ENCODE data around the gene UBTF.
"Not testable (repeated sequence)": the region's sequence is repeated elsewhere in the genome, so short reads cannot be mapped to it uniquely, and the experiment has no call there.

UBTF gene

DNA sequence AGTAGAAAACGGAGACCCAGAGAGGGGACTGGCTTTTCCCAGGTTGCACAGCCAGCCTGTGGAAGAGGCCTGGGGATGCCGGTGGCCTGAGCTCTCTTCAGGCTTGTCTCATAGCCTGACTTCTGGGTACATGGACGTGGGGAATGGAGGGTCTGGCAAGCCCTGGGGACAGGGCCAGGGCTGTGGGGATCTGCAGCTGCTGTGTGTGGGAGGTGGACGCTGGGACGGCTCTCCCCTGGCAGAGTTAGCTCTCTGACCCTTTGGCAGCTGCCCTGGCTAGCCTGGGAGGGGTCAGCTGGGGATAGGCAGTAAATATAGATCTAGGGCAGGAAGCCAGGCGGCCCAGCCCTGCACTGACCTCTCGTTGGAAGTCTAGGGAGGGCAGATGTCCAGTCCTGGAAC, 28.0 kb upstream of the UBTF start:
- no peak for DNase-seq

DNA sequence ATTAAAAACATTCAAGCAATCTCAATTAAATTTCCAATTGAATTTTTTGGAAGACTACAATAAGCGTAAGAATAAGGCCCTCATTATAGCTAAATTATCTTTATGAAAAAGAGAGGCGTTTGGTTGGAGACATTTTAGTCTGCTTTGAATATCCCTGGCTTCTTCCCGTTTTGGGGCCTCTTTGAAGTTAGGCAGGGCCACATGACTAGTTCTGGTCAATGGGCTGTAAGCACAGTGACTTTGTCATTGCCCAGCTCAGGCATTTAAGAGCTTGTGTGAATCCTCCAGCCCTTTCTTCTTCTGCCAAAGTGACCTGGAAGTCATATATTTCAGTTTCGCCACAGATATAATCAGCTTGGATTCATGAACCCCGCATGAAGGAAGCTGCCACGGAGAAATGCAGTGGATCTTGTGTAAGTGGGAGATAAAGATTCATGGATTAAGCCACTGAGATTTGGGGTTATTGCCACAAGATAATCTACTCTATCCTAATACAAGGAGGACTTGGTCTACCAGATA, 21.7 kb upstream of the UBTF start:
- no peak for DNase-seq

DNA sequence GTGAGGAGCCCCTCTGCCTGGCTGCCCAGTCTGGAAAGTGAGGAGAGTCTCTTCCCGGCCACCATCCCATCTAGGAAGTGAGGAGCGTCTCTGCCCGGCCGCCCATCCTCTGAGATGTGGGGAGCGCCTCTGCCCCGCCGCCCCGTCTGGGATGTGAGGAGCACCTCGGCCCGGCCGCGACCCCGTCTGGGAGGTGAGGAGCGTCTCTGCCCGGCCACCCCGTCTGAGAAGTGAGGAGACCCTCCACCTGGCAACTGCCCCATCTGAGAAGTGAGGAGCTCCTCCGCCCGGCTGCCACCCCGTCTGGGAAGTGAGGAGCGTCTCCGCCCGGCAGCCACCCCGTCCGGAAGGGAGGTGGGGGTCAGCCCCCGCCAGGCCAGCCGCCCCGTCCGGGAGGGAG, 18.4 kb upstream of the UBTF start:
- DNase-seq, result not testable (repeated sequence)

DNA sequence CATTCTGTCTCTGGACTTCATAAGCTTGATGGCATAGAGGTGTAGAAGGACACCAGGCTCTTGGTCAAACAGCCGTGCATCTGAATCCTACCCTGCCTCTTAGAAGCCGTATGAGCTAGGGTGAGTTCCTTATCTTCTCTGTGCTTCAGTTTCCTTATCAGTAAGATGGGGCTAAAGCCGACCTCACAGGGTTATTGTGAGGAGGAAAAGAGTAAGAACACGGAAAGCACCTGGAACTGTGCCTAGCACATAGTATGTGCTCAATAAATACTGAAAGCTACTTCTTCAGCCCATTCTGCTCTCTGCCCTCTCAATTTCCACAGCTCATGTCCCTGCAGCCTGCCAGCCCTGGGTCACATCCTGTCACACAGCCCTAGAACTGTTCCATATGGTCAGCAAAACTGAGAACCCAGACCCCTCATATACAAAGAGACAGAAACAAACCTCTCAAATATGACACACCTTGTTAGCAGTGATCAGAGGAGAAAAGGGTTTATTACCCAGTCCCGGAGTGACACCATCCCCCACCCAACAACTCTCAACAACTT, 17.0 kb upstream of the UBTF start:
- DNase-seq, result no peak

DNA sequence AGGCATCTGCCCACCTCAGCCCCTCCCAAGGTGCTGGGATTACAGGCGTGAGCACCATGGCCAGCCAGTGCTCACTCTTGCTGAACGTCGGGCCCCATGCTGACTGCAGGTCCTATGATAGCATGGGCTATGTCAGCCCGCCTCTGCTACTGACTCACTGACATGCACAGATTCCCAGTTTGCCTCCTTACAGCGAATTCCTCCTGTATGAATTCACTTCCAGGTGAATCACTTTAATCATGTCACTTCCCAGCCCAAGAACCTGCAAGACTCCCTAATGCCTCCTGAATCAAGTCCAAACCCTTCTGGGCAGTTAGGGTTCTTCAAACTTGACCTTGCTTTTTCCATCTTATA, 16.1 kb upstream of the UBTF start:
- DNase-seq, result no peak

DNA sequence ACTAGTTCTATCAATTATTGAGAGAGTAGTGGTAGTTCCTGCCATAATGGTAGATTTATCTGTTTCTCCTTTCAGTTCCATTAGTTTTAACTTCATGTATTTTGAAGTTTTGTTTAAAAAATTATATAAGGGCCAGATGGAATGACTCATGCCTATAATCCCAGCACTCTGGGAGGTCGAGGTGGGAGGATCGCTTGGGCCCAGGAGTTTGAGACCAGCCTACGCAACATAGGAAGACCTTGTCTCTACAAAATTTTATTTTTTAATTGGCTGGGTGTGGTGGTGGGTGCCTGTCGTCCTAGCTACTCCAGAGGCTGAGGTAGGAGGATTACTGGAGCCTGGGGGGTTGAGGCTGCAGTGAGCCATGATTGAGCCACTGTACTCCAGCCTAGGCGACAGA, 14.1 kb upstream of the UBTF start:
- no peak for DNase-seq

DNA sequence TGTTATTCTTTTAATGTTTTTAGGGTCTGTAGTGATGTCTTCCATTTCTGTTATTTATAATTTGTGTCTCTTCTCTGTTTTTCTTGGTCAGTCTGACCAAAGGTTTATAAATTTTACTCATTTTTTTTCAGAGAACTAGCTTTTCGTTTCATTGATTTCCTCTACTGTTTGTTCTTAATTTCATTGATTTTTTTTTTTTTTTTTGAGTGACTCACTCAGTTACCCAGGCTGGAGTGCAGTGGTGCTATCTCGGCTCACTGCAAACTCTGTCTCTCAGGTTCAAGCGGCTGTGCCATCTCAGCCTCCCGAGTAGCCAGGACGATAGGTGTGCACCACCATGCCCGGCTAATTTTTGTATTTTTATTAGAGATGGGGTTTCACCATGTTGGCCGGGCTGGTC, 12.6 kb upstream of the UBTF start:
- DNase-seq, result no peak

DNA sequence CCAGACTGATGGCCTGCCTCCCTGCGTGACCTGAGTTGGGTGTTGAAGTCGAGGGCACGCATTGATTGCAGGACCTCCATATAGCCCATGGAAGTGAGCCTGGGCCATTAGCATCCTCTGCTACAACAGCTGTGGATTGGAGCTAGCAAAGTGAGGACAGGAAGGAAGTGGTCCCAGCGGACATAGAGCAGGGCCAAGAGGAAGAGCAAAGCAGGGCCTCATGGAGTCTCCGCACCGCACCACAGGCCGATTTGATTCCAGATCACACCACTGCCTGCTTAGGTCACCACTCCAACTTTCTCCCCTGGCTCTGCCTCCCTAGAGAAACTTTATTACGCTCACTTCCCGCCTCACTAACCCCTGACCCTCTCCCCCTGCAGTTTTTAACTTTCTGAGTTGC, 10.7 kb upstream of the UBTF start:
- DNase-seq, result no peak

DNA sequence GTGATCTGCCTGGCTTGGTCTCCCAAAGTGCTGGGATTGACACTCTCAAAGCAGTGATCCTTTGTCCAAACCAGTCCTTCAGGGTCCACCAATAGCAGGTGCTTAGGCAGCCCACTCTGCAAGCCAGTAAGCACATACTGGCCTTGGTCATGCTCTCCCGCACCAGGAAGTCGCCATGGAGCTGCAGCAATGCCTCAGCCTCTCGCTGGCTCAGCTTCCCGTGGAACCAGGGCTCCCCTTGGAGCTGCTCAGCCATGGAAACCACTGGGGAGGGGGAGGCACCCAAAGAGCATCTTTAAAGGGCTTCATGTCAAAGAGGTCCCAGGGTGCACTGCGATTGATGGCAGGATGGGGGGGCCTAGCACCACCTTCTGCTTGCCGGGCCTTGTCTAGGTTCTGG, 9.6 kb upstream of the UBTF start:
- DNase-seq, result no peak

DNA sequence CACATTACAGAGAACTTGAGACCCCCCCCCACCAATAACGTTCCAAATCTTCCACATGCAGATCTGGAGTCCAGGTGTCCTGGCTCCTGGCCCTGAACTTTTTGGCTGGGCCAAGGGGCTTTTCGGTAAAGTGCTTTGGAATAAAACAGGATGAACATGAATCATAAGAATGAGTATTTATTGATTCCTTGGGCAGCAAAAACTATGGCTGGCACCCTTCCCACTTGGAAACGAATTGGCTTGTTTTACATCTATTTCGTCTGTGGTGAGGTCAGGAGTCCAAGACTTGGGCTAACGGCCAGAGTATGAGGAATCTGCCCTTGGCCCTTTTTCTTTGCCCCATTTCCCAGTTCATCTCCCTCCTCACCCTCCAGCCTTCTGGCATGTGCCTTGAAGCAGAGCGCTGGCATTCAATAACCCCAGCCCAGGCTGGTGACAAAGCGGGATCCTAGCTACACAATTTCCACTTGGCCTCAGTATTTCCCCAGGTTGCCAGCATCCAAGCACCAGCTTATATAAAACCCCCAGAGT, 4.1 kb upstream of the UBTF start:
- no peak for DNase-seq

DNA sequence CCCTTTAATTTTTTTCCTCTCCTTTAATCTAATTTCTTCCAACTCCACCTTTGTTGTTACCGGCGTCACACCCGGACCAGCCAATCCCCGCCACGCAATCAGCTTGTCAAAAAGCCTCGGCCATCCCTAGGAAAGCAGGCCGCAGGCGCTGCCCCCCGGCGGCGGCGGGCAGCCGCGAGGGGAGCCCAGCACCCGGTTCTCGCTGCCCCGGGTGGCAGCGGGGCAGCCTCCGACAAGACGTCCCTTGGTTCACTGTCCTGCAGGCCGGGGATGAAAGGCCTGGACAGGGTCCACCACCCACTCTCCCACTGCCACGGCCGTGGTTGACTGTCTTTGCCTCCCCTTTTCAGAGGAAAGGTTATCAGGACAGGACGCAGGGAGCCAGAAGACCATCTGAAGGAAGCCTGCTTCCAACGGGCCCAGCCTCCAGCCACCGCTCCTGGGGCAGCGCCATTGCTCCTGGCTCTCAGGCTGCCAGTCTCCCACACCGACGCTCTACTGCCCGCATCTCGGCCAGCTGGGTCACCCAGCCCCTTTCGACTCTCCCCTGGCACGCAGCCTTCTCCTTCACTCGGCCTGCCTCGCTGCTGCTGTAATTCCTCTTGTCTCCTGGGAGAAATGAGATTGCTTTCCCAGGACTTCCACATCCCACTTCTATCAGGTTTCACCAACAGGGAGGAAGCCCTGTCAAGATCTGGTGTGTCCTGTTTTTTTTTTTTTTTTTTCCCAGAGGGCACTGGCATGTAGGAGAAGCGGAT, 2.8 kb upstream of the UBTF start:
- DNase-seq, result peak; percentile 61 to 81

DNA sequence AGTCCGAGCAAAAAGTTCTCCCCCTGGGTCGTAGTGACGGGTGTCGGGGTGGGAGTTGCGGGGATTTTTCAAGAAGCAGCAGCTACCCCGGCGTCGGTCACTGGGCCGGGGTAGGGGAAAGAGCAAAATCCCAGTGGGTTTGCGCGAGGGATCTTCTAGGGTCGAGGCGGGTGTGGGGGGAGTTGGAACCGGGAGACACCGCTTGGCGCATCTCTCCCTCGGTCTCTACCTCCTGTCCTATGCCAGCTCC, 2.3 kb upstream of the UBTF start:
- no peak for DNase-seq

DNA sequence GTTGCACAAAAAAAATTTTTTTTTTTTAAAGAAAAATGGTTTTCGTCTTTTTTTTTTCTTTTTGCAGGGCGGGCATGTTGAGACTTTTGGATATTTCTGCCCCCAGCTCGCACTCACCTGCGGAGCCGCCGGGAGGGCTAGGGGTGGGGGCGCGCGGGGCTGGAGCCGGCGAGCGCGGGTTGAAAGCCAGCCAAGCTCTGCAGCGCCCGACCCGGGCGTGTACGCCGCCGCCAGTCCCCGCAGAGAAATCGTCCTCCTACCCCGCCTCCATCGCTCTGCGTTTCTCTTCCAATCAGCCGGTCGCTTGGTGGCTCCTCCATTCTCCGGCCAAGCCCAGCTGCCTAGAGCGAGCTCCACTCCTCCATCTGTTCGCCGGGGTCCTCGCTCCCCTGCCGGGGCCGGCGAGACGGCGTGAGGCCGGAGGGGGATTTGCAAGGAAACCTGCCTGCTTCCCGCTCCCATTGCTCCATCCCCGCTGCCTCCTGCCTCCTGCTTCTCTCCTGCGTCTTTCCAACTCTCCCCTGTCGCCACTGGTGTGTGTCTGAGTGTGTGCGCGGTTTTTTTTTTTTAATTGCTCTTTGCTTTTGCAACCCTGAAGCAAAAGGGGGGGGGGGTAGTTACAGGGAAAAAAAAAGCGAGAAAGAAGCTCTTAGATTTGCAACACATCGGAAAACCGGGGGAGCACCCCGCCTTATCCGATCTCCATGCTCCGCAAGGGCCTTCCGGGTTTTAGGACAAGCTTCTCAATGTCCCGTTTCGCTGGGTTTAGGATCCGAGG, 1.8 kb upstream of the UBTF start:
- peak; percentile 57 to 83 for DNase-seq

DNA sequence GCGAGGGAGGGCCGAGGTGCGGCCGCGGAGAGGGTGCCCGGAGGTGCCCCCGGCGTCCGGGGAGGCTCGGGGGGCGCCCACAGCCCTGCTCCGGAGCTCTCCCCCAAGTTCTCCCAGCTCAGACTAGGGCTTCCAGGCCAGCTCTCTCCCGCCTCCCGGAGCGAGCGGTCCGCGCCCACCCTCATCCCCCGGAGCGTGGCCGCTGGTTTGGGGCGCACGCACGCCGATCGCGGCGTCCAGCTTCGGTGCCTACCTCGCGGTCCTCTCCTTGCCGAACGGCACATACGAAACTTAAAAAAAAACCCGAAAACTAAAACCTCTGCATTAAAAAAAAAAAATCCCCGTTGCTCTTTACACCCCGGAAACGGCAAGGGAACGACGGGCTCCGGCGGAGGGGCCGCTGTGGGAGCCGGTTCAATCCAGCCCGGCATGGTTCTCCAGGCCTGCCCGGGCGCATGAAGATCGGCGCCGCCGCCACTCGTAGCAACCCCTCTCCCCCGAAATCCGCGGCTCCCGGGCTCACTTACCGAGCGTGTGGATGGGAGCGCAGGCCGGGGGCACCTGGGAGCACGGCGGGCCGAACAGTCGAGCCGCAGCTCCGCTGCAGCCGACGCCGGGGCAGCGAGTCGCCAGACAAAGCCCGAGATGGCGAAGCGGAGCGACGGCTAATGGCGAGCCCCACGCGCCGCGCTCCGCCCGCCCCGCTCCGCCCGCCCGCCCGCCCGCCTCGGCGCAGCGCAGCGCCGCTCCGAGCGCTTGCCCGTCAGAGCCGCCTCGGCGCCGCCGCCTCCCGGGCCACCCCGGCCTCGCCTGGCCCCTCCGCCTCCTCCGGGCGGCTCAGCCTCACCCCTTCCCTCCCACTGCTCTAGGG, 973 bp upstream of the UBTF start:
- DNase-seq, result peak; percentile 48 to 70

DNA sequence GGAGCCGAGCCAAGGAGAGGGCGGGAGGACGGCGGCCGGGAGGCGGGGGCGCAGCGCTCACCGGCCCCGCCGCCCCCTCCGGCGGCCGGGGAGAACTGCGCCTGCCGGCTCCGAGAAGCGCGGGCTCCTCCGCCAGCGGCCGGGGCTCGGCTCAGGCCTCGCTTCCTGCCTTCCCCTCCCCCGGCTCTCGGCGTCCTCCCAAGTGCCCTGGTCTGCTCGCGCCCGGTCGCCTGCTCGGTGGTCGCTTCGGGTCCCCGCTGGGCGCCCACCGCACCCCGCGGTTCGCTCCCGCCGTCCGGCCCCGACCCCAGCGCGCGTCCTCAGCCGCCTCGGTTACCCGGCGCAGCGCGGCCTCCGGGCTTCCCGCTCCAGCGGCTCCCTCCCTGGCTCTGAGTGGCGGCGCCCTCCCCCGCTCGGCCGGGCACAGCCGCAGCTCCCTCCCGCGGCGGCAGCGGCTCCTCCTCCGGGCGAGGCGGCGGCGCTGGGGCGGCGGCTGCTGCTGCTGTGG, 313 bp downstream of the UBTF start:
- DNase-seq, result peak; percentile 57 to 73

DNA sequence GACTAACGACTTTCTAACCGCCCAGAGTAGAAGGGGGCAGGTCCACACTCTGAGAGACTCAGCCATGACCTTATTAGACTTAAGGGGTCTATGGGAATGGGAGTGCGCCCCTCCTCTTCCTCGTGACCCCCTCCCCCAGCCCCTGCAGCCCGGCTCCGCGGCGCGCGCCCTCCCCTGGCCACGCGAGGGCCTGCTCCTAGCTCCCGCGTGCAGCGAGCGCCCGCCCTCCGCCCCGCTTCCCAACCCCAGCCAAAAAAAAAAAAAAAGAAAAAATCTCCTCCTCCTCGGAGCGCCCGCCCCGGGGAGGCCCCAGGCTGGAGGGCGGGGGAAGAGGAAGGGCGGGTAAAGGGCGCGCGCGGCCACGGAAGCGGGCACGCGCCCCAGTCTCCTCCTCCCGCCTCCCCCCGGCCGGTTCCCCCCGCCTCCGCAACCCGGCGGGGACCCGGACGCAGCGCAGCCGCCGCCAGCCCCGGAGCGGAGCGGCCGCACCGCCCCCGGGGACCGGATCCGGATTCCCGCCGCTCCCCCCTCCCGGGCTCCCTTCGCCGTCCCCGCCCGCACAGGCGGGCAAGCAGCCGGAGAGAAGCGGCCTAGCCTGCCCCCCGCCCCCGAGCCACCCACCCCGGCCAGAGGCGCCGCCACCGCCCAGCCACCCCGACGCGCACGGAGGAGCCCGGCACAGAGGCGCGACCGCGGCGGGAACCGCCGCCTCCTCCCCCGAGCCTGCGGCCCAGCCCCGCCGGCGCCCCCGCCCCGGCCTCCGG, 949 bp downstream of the UBTF start:
- peak; percentile 87 to 90 for DNase-seq

DNA sequence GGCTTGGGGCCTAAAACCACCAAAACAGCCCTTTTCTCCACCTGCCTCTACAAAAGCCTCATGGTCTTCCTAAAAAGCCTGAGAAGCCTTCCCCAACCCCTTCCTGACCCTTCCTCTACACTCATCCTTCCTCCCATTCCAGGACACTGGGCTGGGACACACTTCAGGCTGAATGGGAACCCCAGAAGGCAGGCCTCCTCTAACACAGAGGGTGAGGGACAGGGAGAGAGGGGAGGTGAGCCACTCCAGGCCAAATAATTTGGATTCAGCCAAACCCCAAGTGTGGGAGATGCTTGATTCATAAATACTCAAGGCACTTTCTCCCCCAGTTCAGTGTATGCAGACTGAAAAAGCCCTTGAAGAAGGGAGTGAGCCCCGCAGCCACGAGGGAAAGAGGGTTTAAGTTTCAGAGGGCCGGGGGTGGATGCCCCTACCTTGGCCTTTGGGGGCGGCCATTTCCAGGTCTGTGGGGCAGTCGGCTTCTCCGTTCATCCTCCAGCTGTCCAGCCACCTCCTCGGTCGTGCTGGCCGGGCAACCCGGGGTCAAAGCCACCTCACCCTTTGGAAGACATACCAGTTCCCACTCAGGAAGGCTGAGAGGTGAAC, 1.6 kb downstream of the UBTF start:
- DNase-seq, result no peak

DNA sequence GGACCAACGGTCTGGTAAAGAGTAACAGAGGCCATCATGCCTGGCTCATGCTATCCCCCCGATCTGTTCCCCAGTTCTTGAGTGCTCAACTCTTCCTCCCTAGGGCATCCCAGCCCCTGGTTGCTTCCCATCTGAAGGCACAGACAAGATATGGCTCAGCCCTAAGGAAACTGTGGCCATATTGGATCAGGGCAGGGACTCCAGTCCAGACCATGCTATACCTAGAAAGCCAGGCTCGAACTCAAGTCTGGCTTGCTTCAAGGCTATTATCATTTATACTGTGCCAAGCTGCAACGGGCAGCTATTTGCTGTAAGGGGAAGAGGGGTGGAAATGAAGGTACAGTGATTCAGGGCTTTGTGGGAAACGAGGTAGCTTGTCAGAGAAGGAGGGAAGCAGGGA, 2.8 kb downstream of the UBTF start:
- DNase-seq, result no peak

DNA sequence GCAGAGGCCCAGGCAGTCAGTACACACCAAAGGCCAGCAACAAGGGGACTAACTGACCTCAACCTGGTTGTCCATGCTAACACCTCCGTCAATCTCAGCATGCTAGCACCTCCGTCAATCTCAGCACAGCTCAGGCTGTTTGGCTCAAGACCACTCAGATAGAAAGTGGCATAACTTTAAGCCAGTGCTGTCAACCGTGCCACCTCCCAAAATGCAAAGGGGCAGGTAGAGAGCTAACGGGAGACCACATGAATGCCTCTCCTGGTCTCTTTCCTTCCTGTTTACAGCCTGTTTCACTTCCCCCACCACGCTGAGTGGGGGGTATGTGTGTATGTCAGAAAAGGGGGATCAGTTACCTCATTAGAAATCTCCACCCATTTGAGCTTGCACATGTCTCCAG, 3.3 kb downstream of the UBTF start:
- DNase-seq, result no peak

DNA sequence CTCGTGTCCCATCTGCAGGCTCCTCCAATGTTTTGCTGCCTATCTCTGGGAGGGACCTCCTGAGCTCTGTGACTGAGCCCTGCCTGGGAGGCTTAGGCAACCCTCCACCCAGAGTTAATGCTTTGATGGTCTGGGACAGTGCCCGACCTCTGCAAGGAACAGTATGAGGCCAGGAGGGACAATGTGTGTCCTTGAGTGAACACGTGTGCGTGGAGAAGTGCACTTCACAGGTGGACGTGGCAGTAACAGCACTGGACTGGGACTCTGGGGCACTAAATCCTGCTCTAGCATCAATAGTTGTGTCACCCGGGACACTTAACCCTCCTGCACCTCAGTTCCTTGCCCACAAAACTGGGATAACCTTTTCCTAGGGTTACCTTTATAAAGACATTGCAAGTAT, 4.6 kb downstream of the UBTF start:
- DNase-seq, result no peak

DNA sequence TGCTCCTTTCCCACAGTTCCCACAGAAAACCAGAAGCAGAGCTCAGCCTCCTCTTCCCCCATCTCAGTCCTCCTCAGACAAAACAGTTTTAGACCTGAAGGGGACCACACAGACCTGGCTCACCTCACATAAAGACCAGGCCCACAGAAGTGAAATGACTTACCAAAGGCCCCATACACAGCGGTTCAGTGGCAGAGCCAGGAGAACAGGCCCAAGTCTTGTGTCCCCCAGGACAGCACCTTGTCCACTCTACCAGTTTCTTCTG, 5.3 kb downstream of the UBTF start:
- DNase-seq, result no peak

All from SHP77 (cell line).